ENCODE results near the gene CD93.

GRCh38 chr20:23035731-23036130 lies 50.4 kb downstream of the CD93 start:
- no peak for TF ChIP-seq SIN3A (IDR thresholded peaks at IDR 0.05; ENCODE audit: borderline replicate concordance, insufficient read depth, low read length)
- TF ChIP-seq, protein P1, sequence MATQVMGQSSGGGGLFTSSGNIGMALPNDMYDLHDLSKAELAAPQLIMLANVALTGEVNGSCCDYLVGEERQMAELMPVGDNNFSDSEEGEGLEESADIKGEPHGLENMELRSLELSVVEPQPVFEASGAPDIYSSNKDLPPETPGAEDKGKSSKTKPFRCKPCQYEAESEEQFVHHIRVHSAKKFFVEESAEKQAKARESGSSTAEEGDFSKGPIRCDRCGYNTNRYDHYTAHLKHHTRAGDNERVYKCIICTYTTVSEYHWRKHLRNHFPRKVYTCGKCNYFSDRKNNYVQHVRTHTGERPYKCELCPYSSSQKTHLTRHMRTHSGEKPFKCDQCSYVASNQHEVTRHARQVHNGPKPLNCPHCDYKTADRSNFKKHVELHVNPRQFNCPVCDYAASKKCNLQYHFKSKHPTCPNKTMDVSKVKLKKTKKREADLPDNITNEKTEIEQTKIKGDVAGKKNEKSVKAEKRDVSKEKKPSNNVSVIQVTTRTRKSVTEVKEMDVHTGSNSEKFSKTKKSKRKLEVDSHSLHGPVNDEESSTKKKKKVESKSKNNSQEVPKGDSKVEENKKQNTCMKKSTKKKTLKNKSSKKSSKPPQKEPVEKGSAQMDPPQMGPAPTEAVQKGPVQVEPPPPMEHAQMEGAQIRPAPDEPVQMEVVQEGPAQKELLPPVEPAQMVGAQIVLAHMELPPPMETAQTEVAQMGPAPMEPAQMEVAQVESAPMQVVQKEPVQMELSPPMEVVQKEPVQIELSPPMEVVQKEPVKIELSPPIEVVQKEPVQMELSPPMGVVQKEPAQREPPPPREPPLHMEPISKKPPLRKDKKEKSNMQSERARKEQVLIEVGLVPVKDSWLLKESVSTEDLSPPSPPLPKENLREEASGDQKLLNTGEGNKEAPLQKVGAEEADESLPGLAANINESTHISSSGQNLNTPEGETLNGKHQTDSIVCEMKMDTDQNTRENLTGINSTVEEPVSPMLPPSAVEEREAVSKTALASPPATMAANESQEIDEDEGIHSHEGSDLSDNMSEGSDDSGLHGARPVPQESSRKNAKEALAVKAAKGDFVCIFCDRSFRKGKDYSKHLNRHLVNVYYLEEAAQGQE (IDR thresholded peaks at IDR 0.05; ENCODE audit: insufficient read depth in 1 of 2, low read depth in 2 of 2, low read length in 2 of 2): no peak
